Hematopoietic multipotent progenitor cell treated with erythropoietin and hydrocortisone succinate and interleukin-3 and kit ligand, for 8 days (in vitro differentiated cells): ENCODE results near the gene C13orf42.
A peak's percentile ranks its signal among the peaks of the same experiment; 100 is the strongest.

Source experiments
- DNase-seq: peaks from one replicate; pipeline ENCODE4 v3.0.0-alpha.2; 2015

C13orf42 gene

GRCh38 chr13:51064753-51065152 is 46.3 kb downstream of the C13orf42 start:
- no peak for DNase-seq

GRCh38 chr13:51063909-51064308 is 47.2 kb downstream of the C13orf42 start:
- no peak for DNase-seq

- DNase-seq = no peak
Measured at GRCh38 chr13:51058461-51059167, 52.5 kb downstream of the C13orf42 start.

GRCh38 chr13:51057906-51058305 is 53.2 kb downstream of the C13orf42 start:
- no peak for DNase-seq

- DNase-seq = no peak
Measured at GRCh38 chr13:51057001-51057400, 54.1 kb downstream of the C13orf42 start.

GRCh38 chr13:51052581-51052980 is 58.5 kb downstream of the C13orf42 start:
- DNase-seq = no peak

- DNase-seq = no peak
Measured at GRCh38 chr13:51050021-51050830, 60.8 kb downstream of the C13orf42 start.

GRCh38 chr13:51048616-51049015 is 62.5 kb downstream of the C13orf42 start:
- no peak for DNase-seq

GRCh38 chr13:51048166-51048461 is 63.0 kb downstream of the C13orf42 start:
- DNase-seq = no peak

- peak; percentile 51 for DNase-seq
Measured at GRCh38 chr13:51047434-51048165, 63.5 kb downstream of the C13orf42 start.

GRCh38 chr13:51045451-51045850 is 65.6 kb downstream of the C13orf42 start:
- no peak for DNase-seq

GRCh38 chr13:51044023-51044665 is 66.9 kb downstream of the C13orf42 start:
- no peak for DNase-seq

- no peak for DNase-seq
Measured at GRCh38 chr13:51043310-51043709, 67.8 kb downstream of the C13orf42 start.

GRCh38 chr13:51041710-51042109 is 69.4 kb downstream of the C13orf42 start:
- DNase-seq = no peak

GRCh38 chr13:51041126-51041525 is 69.9 kb downstream of the C13orf42 start:
- no peak for DNase-seq

- no peak for DNase-seq
Measured at GRCh38 chr13:51040431-51040830, 70.6 kb downstream of the C13orf42 start.

- DNase-seq = no peak
Measured at GRCh38 chr13:51036418-51036817, 74.7 kb downstream of the C13orf42 start.

GRCh38 chr13:51035978-51036377 is 75.1 kb downstream of the C13orf42 start:
- no peak for DNase-seq

GRCh38 chr13:51035469-51035868 is 75.6 kb downstream of the C13orf42 start:
- DNase-seq = no peak

- no peak for DNase-seq
Measured at GRCh38 chr13:51034906-51035305, 76.2 kb downstream of the C13orf42 start.

- DNase-seq = no peak
Measured at GRCh38 chr13:51033421-51034185, 77.5 kb downstream of the C13orf42 start.

GRCh38 chr13:51032831-51033230 is 78.2 kb downstream of the C13orf42 start:
- no peak for DNase-seq
